Measurements from ENCODE around the gene ANK3.

Gene ANK3

GRCh38 chr10:60099998-60100747 is 289.5 kb downstream of the ANK3 start:
- DNase-seq = peak in 5 of 58 donors; percentile 2 to 60 (median 2)

DNA sequence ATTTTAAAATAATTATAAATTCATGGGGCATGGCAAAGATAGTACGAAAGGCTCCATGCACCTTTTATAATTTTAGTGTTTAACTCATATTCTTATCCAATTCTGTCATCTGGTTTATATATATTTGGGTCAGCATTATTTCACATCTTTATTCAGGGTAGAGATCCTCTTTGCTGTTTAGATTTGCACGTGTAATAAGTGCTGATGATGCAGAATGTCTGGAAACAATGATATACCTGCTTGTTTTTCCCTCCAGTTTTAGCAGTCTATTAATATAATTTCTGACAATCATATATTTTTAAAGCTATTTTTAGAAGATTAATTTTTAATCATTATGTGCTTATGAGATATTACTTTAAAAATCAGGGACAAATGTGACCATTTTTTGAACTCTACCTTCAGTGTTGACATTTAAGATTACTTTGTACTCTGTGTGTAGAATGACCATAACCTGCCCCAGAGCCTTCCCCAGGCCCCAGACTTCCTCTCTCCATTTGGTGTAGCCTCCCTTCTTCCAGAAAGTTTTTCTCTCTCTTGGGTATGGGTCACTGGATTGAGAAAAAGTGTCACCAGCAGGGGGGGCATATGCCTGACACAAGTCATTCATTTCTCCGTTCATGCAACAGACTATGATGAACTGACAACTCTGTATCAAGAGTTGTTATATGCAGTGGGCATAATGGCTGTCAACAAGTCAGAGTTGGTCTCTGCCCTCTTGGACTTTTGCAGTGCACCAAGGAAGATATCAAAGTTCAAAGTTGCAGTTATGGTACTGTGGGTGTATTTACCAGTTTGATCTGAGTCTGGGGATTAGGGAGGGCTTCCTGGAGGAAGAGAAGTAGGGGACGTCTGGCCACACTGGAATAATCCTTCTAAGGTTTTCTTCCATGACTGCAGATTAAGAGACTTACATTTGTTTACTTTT is 290.7 kb downstream of the ANK3 start:
- no peak for DNase-seq

DNA sequence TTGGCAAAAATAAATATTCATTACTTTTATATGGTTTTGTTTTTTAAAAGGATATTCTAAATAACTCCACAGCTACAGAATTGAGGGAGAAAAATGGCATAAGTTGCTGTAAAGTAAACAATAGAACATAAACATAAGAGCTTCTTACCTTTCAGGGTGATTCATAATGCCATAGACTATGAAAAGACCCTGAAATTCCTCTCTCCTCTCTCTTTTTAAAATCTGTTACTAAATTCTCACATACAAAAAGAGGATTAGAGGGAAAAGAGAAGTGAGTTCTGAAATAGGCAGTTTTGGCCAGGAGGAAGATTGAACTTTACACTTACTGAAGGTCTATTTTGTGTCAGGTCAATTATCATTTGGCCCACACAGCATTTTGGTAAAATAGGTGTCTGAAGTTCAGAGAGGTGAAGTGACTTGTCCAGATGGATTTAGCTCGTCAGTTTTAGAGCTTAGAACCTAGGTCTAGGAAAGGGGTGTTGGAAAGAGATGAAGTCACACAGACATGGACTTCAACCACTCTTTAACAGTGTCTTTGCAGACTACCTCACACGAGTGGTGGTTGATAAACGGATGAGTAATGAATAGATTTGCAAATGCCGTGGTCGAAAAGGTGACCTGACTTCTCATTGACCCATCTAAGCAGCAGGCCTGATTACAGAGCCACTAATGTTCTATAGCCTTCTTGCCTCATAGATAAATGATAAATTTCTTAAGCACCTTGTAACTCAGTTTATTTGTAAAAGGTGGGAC is 292.7 kb downstream of the ANK3 start:
- no peak for DNase-seq

DNA sequence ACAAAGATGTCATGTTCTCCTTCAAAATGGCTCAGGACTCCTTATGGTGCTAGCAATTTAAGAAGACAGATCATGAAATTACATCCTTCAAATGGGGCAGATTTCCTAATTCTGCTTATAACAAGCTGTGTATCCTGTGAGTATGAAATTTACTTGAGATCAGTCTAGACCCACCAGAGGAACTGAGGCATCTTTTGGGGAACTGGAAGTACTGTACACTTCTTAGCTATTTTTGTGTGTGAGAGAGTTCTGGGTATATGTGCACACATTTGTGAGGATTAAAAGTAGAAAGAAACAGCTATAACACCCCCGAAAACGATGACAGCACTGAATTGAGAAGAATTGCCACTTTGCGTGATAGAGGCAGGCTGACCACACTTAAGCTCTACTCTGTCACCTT is 296.4 kb downstream of the ANK3 start:
- peak in 1 of 58 donors; percentile 37 for DNase-seq

DNA sequence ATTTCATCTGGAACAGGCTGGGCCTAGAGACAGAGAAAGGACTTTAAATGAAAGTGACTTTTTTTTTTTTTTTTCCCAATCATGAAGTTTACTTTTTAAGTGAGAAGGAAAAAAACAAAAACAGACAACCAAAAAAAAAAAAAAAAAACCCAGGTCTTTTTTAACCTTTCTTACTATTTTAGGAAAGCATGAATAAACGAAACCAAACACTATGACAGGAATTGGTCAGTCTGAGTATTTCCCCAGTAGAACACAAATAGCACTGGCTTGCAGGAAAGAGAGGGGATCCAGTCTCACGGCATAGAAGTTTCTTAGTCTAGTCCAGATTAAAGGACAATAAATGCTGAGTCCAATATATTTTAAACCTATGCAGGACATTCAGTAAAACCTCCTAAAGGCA is 302.8 kb downstream of the ANK3 start:
- no peak for DNase-seq

- no peak for DNase-seq
Measured at GRCh38 chr10:60086421-60086820, 303.3 kb downstream of the ANK3 start.

DNA sequence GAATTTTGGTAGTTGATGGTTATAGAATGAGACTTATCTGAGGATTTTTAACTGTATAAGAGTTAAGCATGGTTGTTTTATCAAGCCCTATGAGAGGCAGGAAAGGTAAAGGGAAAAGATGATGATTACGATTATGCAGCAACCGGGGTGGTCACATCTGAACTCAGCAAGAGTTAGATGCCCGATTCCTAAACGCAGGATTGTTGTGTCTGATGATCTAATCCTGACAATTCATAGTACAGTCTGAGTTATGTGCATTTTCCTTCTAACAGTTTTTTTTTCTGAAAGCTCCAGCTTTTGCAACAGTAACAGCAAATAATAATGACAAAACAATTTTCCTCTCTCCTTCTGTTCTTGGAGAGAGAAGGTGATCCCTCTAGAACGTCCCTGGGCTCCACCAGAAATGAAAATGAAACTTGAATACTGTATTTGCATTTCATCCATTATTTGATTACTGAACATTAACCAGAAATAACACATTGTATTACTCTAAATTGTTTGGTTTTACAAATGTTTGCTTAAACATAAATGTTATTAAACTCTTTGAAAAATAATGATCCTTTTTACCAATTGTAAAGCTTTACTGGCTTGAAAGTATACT is 306.8 kb downstream of the ANK3 start:
- no peak for DNase-seq

DNA sequence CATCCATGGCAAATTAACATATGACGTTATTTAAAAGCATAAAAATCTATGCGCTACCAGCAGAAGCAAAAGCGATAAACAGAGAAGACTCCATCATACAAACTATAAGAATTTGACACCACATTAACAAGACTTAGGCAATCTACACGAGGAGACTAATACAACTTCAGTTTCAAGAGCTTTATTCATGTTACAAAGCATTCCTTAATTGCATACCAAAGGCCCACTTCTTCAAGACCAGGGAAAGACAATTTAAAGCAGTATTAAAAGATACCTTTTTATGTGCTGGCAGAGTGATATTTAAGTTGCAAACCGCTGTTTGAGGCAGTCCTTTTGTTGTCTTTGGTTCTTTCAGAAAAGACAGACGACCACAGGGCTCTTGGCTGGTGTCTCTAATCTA is 307.3 kb downstream of the ANK3 start:
- no peak for DNase-seq

GRCh38 chr10:60073781-60074656 is 315.7 kb downstream of the ANK3 start:
- DNase-seq = no peak

DNA sequence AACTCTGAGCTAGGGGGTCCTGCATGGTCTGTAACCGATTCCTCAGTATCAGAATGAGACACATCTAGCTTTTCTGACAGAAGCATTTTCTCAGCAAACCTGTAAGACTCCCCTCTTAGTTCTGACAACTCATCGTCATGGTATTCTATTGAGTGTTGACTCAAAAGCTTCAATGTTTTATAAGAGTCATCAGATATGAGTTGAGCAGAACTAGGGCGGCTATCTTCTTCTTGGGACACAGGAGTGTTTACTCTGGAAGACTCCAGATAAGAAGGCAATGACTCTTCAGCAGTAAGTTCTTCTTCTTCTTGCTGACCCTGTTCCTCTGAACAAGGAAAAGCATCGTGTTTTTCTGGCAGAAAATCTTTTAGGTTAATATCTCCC is 316.3 kb downstream of the ANK3 start:
- no peak for DNase-seq

DNA sequence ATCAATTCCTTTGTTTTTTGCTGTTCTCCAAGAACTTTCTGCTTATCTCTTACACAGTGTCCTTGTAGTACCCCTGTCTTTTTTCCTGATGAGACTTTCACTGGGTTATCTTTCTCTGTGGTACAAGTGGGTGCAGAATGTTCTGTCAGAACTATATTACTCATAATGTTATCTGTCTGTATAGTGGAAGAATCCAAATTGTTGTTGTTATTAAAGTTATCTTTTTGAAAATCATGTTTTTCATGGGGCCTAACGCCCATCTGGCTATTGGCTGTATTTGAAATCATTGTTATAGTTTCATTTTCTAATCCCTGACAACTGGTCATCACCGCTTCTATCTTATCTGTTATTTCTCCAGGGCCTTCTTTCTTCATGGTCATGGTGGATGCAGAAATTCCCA is 320.4 kb downstream of the ANK3 start:
- no peak for DNase-seq

DNA sequence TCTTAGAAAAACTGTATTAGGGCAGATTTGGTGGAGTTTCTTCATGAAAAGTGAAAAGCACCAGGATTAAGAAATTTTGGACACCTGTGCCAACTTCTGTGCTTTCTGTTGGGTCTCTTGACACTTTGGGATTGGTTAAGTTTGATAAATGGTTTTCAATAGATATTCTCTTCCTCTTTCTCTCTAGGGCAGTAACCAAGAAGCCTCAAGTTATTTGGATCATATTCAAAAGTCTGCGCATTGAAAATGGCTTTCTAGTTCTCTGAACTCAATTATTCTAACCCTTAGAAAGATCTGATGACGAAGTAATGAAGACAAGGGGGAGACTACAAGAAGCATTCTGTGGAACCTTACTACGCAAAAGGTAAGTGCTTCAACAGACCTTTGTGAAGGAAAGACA is 339.3 kb downstream of the ANK3 start:
- DNase-seq = no peak

GRCh38 chr10:60048091-60048501 is 341.6 kb downstream of the ANK3 start:
- DNase-seq = peak in 1 of 58 donors; percentile 27

GRCh38 chr10:60045571-60045970 is 344.1 kb downstream of the ANK3 start:
- DNase-seq = no peak

DNA sequence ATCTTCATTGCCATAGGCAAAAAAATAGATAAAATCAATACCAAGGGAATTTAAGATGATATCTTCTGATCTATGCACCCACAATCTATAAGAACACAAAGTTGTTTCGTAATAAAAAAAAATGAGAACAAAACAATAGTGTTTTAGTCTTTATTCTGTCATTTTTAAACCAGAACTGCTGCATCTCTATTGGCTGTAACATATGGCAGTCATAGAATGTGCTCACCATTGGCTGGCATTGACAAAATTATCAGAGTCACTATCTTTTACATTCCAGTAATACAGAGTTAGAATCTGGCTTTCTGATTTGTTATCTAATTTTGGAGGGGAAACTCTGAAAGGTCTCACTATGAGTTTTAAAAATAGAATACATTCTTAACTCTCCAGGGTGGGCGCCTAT is 344.7 kb downstream of the ANK3 start:
- no peak for DNase-seq

DNA sequence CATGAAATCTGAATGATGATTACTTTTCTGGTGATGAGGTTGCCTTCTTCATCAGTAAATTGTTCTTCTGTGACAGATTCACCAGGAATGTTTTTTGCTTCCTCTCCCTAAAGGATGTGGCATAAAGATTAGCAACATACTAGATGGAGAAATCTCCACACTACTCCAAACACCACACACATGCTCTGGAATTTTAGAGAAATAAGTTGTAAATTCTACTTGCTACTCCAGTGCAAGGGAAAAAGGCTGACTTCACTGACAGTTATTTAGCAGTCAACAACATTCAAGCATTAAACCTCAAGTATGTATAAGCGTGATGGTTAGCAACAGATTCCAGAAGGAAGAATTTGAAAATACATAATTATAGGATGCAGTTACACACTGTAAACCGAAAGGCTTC is 345.4 kb downstream of the ANK3 start:
- no peak for DNase-seq

- DNase-seq = no peak
Measured at GRCh38 chr10:60043561-60044241, 346.0 kb downstream of the ANK3 start.

GRCh38 chr10:60042914-60043313 is 346.8 kb downstream of the ANK3 start:
- no peak for DNase-seq

DNA sequence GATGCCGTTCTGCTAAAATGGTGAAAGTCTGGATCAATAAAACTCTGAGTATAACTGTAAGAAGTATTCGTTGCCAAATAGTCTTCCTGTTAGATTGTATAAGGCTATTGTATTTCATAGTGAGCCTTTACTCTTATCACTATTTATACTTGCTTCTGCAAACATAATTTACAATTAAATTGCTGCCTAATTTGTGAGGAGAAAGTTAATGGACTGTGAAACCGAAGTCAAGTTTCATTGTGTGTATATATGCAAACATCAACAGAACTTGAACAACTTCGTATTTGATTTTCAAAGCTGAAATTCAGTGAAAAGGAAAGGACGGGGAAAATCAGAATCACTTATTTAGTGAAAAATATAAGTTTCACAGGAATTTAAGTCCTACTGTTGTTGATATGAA is 347.4 kb downstream of the ANK3 start:
- DNase-seq = no peak

Data from anterior cingulate cortex (tissue), 58 donors.